ENCODE results near the gene RBBP8NL. TPM values are rescaled to one million over a fixed set of nuclear protein-coding genes. Genes with fewer than 3 reads are reported as not detected.

The RBBP8NL gene
- total RNA-seq, 1 experiment from 2014 or later, result not detected

DNA sequence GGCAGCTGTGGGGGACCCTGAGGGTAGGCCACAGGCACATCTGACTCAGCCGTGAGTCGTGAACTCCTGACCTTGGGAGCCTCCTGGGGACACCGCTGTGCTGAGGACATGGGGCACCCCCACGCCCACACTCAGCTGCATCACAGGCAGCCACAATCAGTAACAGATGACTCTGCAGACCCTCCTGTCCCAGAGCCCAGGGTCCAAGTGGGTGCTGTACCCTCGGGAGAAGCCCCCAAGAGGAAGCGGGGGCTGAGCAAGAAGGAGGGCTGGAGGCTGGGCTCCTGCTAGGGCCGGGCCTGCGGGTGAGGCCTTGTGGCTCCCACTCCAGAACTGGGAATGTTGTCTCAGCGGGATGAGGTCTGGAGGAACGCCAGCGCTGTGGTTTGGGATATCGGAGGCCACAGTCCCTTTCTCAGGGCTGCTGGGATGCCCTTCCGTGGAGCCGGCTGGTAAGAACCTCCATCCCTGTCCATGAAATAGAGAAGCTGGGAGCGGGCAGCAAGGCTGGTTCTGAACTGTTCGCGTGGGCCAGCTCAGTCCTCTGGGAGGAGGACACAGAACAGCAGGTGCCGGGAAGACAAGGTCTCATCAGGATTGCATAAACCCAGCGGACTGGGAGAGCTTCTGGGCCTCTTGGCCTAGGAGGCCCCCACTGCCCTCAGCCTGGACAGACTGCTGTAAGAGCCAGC, 57.1 kb downstream of the RBBP8NL start:
- no TSS peak for BruUV-seq (replicated peaks)
- ChIA-PET CTCF (interaction anchor here (1.2 kb wide), 1 partner anchor 12 kb away, joined by 4 read pairs; no protein-coding TSS in a partner anchor), POLR2A (ENCODE audit: low non-redundant PET) (no interaction called here)
- H3K36me3 ChIP-seq (ENCODE audit: insufficient read depth, low read length, poor library complexity, severe bottlenecking), result no peaks in the 10 kb centered on the region
- no peak overlapping the region for H3K4me3 ChIP-seq (ENCODE audit: low read depth, low read length, poor library complexity, severe bottlenecking)
- no peak overlapping the region for H3K27ac ChIP-seq (ENCODE audit: low read depth, low read length, poor library complexity, severe bottlenecking)
- H3K4me1 ChIP-seq (ENCODE audit: insufficient read depth, low read length, poor library complexity, severe bottlenecking), result peaks cover 29% of the 10 kb centered on the region
- TF ChIP-seq, protein P1, sequence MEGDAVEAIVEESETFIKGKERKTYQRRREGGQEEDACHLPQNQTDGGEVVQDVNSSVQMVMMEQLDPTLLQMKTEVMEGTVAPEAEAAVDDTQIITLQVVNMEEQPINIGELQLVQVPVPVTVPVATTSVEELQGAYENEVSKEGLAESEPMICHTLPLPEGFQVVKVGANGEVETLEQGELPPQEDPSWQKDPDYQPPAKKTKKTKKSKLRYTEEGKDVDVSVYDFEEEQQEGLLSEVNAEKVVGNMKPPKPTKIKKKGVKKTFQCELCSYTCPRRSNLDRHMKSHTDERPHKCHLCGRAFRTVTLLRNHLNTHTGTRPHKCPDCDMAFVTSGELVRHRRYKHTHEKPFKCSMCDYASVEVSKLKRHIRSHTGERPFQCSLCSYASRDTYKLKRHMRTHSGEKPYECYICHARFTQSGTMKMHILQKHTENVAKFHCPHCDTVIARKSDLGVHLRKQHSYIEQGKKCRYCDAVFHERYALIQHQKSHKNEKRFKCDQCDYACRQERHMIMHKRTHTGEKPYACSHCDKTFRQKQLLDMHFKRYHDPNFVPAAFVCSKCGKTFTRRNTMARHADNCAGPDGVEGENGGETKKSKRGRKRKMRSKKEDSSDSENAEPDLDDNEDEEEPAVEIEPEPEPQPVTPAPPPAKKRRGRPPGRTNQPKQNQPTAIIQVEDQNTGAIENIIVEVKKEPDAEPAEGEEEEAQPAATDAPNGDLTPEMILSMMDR (conservative IDR thresholded peaks at IDR 0.05; ENCODE audit: low read depth, low read length), result no peak
- no peak for TF ChIP-seq EZH2 (IDR thresholded peaks at IDR 0.05; ENCODE audit: borderline replicate concordance, low read depth, low read length, poor library complexity, severe bottlenecking)
- H3K27me3 ChIP-seq (replicated peaks; ENCODE audit: insufficient read depth, low read depth, low read length, poor library complexity), result peaks cover 23% of the 10 kb centered on the region
- intact Hi-C loops (cut with micrococcal nuclease; ENCODE audit: unreplicated experiment), result no loop called here
- no peak for DNase-seq (ENCODE audit: low spot score)
- H3K9me3 ChIP-seq (ENCODE audit: low read depth, low read length, poor library complexity, severe bottlenecking), result no peaks in the 10 kb centered on the region

- POLR2A ChIA-PET (ENCODE audit: low non-redundant PET), result no interaction called here
- H3K4me3 ChIP-seq (ENCODE audit: low read depth, low read length, poor library complexity, severe bottlenecking), result no peak overlapping the region
These were observed 57.6 kb downstream of the RBBP8NL start for GRCh38 chr20:62369815-62370114.

DNA sequence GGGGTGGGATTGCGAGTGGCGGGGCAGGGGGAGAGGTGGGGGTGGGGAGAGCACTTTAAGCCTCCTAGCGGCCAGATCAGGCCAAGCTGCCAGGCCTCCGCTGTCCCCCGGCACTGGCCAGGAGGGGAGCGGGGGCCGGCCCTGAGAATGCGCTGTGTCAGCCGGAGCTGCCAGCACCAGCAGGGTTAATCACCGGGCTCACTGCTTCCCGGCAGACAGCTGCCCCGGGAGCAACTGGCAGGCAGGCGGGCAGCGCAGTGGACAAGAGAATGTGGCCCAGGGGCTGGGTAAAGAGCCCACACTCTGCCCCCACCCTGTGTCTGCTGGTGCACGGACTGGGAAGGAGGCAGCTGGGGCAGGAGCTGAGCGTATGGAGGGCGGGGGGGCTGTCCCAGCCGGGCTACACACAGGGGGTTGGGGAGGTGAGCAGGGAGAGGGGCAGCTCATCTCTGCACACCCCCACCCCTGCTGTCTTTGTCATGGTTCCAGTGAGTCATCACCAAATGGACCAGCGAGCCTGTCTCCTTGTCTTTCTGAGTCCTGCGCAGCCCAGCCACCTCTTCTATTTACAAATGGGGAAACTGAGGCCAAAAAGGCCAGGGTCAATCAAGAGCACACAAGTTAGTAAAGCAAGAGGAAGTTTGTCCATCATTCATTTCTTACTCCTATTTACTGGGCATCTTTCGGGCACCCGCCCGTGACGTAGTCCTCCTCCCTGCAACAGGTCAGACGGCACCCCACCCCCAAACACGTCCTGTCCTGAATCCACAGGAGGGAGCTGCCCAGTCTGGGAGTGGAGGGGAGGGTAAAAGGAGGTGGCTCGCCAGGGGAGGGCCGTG, 58.1 kb downstream of the RBBP8NL start:
- Histone ChIP-seq H3K9me3 (ENCODE audit: low read depth, low read length, poor library complexity, severe bottlenecking) (no peaks in the 10 kb centered on the region), H3K4me3 (ENCODE audit: low read depth, low read length, poor library complexity, severe bottlenecking) (no peak overlapping the region), H3K27me3 (replicated peaks; ENCODE audit: insufficient read depth, low read depth, low read length, poor library complexity) (peaks cover 23% of the 10 kb centered on the region), H3K4me1 (ENCODE audit: insufficient read depth, low read length, poor library complexity, severe bottlenecking) (peaks cover 29% of the 10 kb centered on the region), H3K27ac (ENCODE audit: low read depth, low read length, poor library complexity, severe bottlenecking) (no peak overlapping the region), H3K36me3 (ENCODE audit: insufficient read depth, low read length, poor library complexity, severe bottlenecking) (no peaks in the 10 kb centered on the region)
- no peak for DNase-seq (ENCODE audit: low spot score)
- TF ChIP-seq, protein P1 (conservative IDR thresholded peaks at IDR 0.05; ENCODE audit: low read depth, low read length), result peak; percentile 36; the same call in 1 of the 2 replicates
- TF ChIP-seq EZH2 (IDR thresholded peaks at IDR 0.05; ENCODE audit: borderline replicate concordance, low read depth, low read length, poor library complexity, severe bottlenecking), result no peak
- no TSS peak for BruUV-seq (replicated peaks)
- CTCF ChIA-PET, result interaction anchor here (1.2 kb wide), 1 partner anchor 14 kb away, joined by 4 read pairs; no protein-coding TSS in a partner anchor
- POLR2A ChIA-PET (ENCODE audit: low non-redundant PET), result no interaction called here
- intact Hi-C loops (cut with micrococcal nuclease; ENCODE audit: unreplicated experiment), result no loop called here

More at GRCh38 chr20:62369815-62370114, 57.6 kb downstream of the RBBP8NL start:
- Histone ChIP-seq H3K36me3 (ENCODE audit: insufficient read depth, low read length, poor library complexity, severe bottlenecking) (no peaks in the 10 kb centered on the region), H3K9me3 (ENCODE audit: low read depth, low read length, poor library complexity, severe bottlenecking) (no peaks in the 10 kb centered on the region), H3K27me3 (replicated peaks; ENCODE audit: insufficient read depth, low read depth, low read length, poor library complexity) (peaks cover 23% of the 10 kb centered on the region), H3K27ac (ENCODE audit: low read depth, low read length, poor library complexity, severe bottlenecking) (no peak overlapping the region), H3K4me1 (ENCODE audit: insufficient read depth, low read length, poor library complexity, severe bottlenecking) (peaks cover 29% of the 10 kb centered on the region)
- CTCF ChIA-PET, result interaction anchor here (1.2 kb wide), 1 partner anchor 13 kb away, joined by 4 read pairs; no protein-coding TSS in a partner anchor
- no TSS peak for BruUV-seq (replicated peaks)
- intact Hi-C loops (cut with micrococcal nuclease; ENCODE audit: unreplicated experiment), result no loop called here
- no peak for TF ChIP-seq EZH2 (IDR thresholded peaks at IDR 0.05; ENCODE audit: borderline replicate concordance, low read depth, low read length, poor library complexity, severe bottlenecking)
- TF ChIP-seq, protein P1 (conservative IDR thresholded peaks at IDR 0.05; ENCODE audit: low read depth, low read length), result no peak
- DNase-seq (ENCODE audit: low spot score), result no peak
